Stimulated activated CD4-positive, alpha-beta T cell treated with anti-CD3 and anti-CD28 coated beads, Interleukin-2, amount 100 ng/mL, for 24 hours (primary cell): ENCODE results near the gene UQCC2.
A peak's percentile ranks its signal among the peaks of the same experiment; 100 is the strongest.

Experiments
- DNase-seq, 2 donors: peaks; one replicate each; pipeline ENCODE4 v3.0.0-alpha.2; 2020

The UQCC2 gene

GRCh38 chr6:33711140-33712129, at the start of gene UQCC2:
UQCC2 (minus strand) TSS chr6:33711700; CDS start chr6:33711686, 14 bp downstream.
- peak; percentile 97 to 98 for DNase-seq

- no peak for DNase-seq
Measured at GRCh38 chr6:33759887-33760629, 48.6 kb upstream of the UQCC2 start.

- no peak for DNase-seq
Measured at GRCh38 chr6:33758815-33759216, 47.3 kb upstream of the UQCC2 start.

DNA sequence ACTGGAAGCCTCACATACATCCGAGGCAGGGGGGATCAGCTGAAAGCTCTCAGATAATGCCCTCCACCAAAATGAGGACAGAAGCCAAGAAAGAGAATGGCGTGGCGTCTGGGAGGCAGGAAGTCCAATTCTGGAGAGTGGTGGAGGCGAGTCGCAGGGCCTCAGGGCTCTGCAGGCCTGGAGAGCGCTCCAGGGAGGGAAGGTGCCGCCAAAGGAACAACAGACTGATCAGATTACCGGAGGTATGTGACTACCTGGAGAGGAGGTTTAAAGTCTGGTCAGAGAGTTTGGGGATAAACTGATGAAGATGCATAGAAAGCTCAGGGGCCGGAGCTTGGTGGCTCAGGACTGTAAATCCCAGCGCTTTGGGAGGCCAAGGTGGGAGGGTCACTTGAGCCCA, 46.4 kb upstream of the UQCC2 start:
- no peak for DNase-seq

- no peak for DNase-seq
Measured at GRCh38 chr6:33757113-33757512, 45.6 kb upstream of the UQCC2 start.

DNA sequence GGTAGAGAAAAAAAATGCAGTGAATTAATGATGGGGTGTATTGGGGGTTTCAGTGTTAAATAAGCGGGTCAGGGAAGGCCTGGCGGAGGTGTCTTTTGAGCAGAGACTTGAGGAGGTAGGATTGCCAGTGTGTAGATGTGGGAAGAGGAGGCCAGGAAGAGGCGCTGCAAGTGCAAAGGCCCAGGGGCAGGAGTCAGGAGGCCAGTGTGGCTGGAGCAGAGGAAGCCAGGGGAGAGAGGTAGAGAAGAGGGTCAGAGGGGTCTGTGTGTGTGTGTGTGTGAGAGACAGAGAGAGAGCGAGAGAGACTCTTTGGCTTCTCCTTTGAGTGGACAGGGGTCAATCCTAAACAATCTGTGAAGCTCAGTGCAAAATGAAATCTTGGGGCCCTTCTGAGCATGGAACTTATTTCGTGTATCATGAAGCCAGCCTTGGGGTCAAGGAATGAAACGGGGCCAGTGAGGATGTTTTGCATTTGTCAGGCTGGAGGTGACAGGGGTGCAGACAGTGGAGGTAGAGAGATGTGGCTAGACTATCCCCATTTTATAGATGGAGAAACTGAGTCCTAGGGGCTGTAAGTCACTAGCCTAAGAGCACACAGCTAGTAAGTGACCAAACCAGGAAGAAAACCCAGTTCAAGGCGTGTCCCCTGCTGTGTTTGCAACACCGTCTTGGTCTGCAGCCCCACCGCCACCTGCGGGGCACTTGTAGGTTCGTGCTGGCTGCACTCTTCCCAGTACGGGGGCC, 44.9 kb upstream of the UQCC2 start:
- DNase-seq: no peak

- no peak for DNase-seq
Measured at GRCh38 chr6:33755070-33755869, 43.8 kb upstream of the UQCC2 start.

GRCh38 chr6:33754222-33754621, 42.7 kb upstream of the UQCC2 start:
- no peak for DNase-seq

GRCh38 chr6:33752646-33753015, 41.1 kb upstream of the UQCC2 start:
- no peak for DNase-seq

GRCh38 chr6:33751771-33752645, 40.5 kb upstream of the UQCC2 start:
- no peak for DNase-seq

GRCh38 chr6:33750244-33750991, 38.9 kb upstream of the UQCC2 start:
- DNase-seq: no peak

DNA sequence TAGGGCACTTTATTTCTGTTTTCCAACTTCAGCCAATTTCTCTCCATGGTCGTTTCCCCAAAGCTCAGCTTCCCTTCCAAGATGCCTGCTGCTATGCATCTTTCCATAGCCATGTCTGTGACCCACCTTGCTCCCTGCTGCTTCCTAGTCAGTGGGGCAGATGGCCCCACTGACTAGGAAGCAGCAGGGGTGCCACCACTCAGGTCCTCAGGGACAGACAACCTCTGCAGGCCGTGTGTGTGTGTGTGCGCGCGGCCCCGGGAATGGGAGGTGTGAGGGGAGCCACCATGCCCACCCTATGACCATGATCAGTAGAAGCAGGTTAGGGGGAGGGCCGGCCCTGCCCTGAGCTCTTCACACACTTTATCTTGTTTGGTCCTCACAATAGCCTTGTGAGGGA, 37.9 kb upstream of the UQCC2 start:
- DNase-seq: no peak

GRCh38 chr6:33748841-33749240, 37.3 kb upstream of the UQCC2 start:
- DNase-seq: no peak

DNA sequence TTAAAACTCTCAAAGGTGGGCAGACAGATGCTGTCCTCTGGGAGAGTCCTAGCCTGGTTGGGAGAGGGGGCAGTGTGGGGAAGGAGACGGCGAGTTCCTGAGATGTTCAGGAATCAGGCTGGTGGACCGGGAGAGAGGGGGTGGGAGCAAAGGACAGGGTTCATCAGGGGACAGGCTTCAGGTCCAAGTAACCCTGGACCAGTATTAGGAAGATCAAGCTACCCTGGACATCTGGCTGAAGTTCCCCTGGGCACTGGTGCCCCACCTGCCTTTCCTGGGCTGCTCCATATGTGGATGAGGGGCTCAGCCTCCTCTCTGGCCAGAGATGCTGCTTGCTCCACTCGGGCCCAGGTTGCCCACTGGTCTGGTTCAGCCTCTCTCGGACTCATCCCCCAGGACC, 36.3 kb upstream of the UQCC2 start:
- DNase-seq: no peak

- no peak for DNase-seq
Measured at GRCh38 chr6:33746651-33747100, 35.2 kb upstream of the UQCC2 start, which contains the start of gene IP6K3. IP6K3 (minus strand) TSS chr6:33746905; CDS start chr6:33735476, 11,429 bp downstream.

GRCh38 chr6:33746036-33746600, 34.6 kb upstream of the UQCC2 start:
- no peak for DNase-seq

DNA sequence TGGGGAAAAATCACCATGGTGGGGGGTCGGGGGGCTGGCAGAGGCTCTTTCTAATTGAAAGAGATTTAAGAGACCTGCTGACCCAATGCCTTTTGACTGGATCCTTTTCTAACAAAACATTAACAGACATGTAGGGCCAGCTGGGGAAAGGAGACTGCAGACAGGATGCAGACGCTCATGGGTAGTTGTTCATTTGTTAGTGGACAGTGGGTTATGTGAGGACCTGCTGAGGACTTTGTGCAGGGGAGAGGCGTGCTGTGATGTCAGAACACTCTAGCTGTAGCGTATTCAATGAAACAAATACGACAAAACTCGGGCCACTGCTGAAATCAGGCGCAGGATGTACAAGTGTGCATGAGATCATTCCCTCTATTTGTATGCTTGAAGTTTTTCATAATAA, 34.0 kb upstream of the UQCC2 start:
- DNase-seq: no peak

DNA sequence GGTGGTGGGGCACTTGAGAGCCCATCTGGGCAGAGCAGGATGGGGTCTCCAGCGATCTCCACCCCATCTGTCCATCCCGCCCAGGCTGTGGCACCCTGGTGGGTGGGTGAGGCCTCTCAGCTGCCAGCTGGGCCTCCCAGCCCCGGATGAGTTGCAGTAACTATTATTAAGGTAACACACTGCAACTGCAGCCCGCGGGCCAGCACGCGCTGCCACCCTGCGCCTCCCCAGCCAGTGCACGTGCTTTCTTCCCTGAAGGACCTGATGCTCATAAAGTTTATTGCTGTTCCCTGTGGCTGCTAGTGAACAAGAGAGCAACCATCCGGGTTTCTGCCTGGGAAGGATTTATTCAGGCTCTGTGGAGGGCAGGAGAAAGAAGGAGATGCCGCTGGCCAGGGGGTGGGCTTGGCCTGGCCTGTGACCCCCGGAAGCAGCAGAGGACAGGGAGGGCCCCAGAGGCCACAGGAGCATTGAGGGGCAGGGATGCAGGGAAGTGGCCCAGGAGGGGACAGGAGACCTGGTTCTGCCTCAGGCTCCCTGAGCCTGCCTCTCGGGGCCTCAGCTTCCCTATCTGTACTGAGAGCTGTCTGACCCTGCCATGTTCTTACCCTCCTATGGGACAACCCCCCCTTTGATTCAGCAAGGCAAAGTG, 33.5 kb upstream of the UQCC2 start:
- DNase-seq: no peak
